ENCODE results near the gene FHOD3. TPM values are rescaled to one million over a fixed set of nuclear protein-coding genes. Genes with fewer than 3 reads are reported as not detected.

The FHOD3 gene
- total RNA-seq, 1 experiment from 2014 or later, result 0.10 TPM

- H3K27ac ChIP-seq, result no peak overlapping the region
- no peaks in the 10 kb centered on the region for H3K27me3 ChIP-seq
- no peak for DNase-seq
- H3K4me3 ChIP-seq, result no peak overlapping the region
- no peaks in the 10 kb centered on the region for H3K9me3 ChIP-seq (replicated peaks)
- H3K36me3 ChIP-seq, result no peaks in the 10 kb centered on the region
- H3K4me1 ChIP-seq, result no peaks in the 10 kb centered on the region
These were observed 14.1 kb upstream of the FHOD3 start for GRCh38 chr18:36283448-36283847.

- H3K27me3 ChIP-seq, result no peaks in the 10 kb centered on the region
- H3K4me3 ChIP-seq, result no peak overlapping the region
- H3K9me3 ChIP-seq (replicated peaks), result no peaks in the 10 kb centered on the region
- no peak for DNase-seq
- H3K36me3 ChIP-seq, result no peaks in the 10 kb centered on the region
- no peaks in the 10 kb centered on the region for H3K4me1 ChIP-seq
- no peak overlapping the region for H3K27ac ChIP-seq
These were observed 13.2 kb upstream of the FHOD3 start for GRCh38 chr18:36284268-36284667.

GRCh38 chr18:36284671-36285295, 12.7 kb upstream of the FHOD3 start:
- no peak overlapping the region for H3K27ac ChIP-seq
- H3K4me3 ChIP-seq, result no peak overlapping the region
- H3K27me3 ChIP-seq, result no peaks in the 10 kb centered on the region
- H3K9me3 ChIP-seq (replicated peaks), result no peaks in the 10 kb centered on the region
- peak; percentile 10 to 59 for DNase-seq
- no peaks in the 10 kb centered on the region for H3K36me3 ChIP-seq
- H3K4me1 ChIP-seq, result no peaks in the 10 kb centered on the region

- Histone ChIP-seq H3K36me3 (no peaks in the 10 kb centered on the region), H3K27ac (no peak overlapping the region), H3K4me3 (no peak overlapping the region), H3K9me3 (replicated peaks) (no peaks in the 10 kb centered on the region), H3K27me3 (no peaks in the 10 kb centered on the region), H3K4me1 (no peaks in the 10 kb centered on the region)
- DNase-seq, result no peak
These were observed 9.9 kb upstream of the FHOD3 start for GRCh38 chr18:36287653-36288052.

- no peaks in the 10 kb centered on the region for H3K36me3 ChIP-seq
- no peak overlapping the region for H3K4me3 ChIP-seq
- no peak overlapping the region for H3K27ac ChIP-seq
- H3K4me1 ChIP-seq, result no peaks in the 10 kb centered on the region
- no peaks in the 10 kb centered on the region for H3K9me3 ChIP-seq (replicated peaks)
- no peak for DNase-seq
- H3K27me3 ChIP-seq, result no peaks in the 10 kb centered on the region
These were observed 8.8 kb upstream of the FHOD3 start for GRCh38 chr18:36288689-36289088.

- Histone ChIP-seq H3K27me3 (no peaks in the 10 kb centered on the region), H3K9me3 (replicated peaks) (no peaks in the 10 kb centered on the region), H3K27ac (no peak overlapping the region), H3K4me3 (no peak overlapping the region), H3K36me3 (no peaks in the 10 kb centered on the region), H3K4me1 (no peaks in the 10 kb centered on the region)
- no peak for DNase-seq
These were observed 3.5 kb upstream of the FHOD3 start for GRCh38 chr18:36294031-36294430.

GRCh38 chr18:36295214-36295613, 2.3 kb upstream of the FHOD3 start:
- Histone ChIP-seq H3K9me3 (replicated peaks) (no peaks in the 10 kb centered on the region), H3K4me3 (no peak overlapping the region), H3K4me1 (no peaks in the 10 kb centered on the region), H3K27ac (no peak overlapping the region), H3K27me3 (no peaks in the 10 kb centered on the region), H3K36me3 (no peaks in the 10 kb centered on the region)
- DNase-seq, result no peak

- Histone ChIP-seq H3K36me3 (no peaks in the 10 kb centered on the region), H3K27me3 (no peaks in the 10 kb centered on the region), H3K27ac (no peak overlapping the region), H3K9me3 (replicated peaks) (no peaks in the 10 kb centered on the region), H3K4me3 (no peak overlapping the region), H3K4me1 (no peaks in the 10 kb centered on the region)
- no peak for DNase-seq
These were observed 1.6 kb upstream of the FHOD3 start for GRCh38 chr18:36295880-36296301.

- Histone ChIP-seq H3K27ac (no peak overlapping the region), H3K4me1 (no peaks in the 10 kb centered on the region), H3K4me3 (peak overlapping the region; percentile 57), H3K36me3 (no peaks in the 10 kb centered on the region), H3K9me3 (replicated peaks) (no peaks in the 10 kb centered on the region), H3K27me3 (no peaks in the 10 kb centered on the region)
- DNase-seq, result peak; percentile 66
These were observed 680 bp upstream of the FHOD3 start for GRCh38 chr18:36296650-36297416.

GRCh38 chr18:36298126-36298741, 721 bp downstream of the FHOD3 start:
- DNase-seq, result no peak
- H3K4me3 ChIP-seq, result peak overlapping the region; percentile 57
- no peaks in the 10 kb centered on the region for H3K36me3 ChIP-seq
- no peaks in the 10 kb centered on the region for H3K9me3 ChIP-seq (replicated peaks)
- H3K4me1 ChIP-seq, result no peaks in the 10 kb centered on the region
- no peaks in the 10 kb centered on the region for H3K27me3 ChIP-seq
- H3K27ac ChIP-seq, result no peak overlapping the region

GRCh38 chr18:36299015-36299414, 1.5 kb downstream of the FHOD3 start:
- Histone ChIP-seq H3K36me3 (no peaks in the 10 kb centered on the region), H3K4me1 (no peaks in the 10 kb centered on the region), H3K27me3 (no peaks in the 10 kb centered on the region), H3K9me3 (replicated peaks) (no peaks in the 10 kb centered on the region), H3K4me3 (no peak overlapping the region), H3K27ac (no peak overlapping the region)
- DNase-seq, result no peak

GRCh38 chr18:36300211-36300610, 2.7 kb downstream of the FHOD3 start:
- Histone ChIP-seq H3K27me3 (no peaks in the 10 kb centered on the region), H3K27ac (no peak overlapping the region), H3K4me3 (no peak overlapping the region), H3K4me1 (no peaks in the 10 kb centered on the region), H3K36me3 (no peaks in the 10 kb centered on the region), H3K9me3 (replicated peaks) (no peaks in the 10 kb centered on the region)
- DNase-seq, result no peak

- H3K4me3 ChIP-seq, result no peak overlapping the region
- H3K27ac ChIP-seq, result no peak overlapping the region
- H3K36me3 ChIP-seq, result no peaks in the 10 kb centered on the region
- H3K4me1 ChIP-seq, result no peaks in the 10 kb centered on the region
- no peaks in the 10 kb centered on the region for H3K27me3 ChIP-seq
- no peaks in the 10 kb centered on the region for H3K9me3 ChIP-seq (replicated peaks)
- no peak for DNase-seq
These were observed 4.4 kb downstream of the FHOD3 start for GRCh38 chr18:36301884-36302283.

- no peak overlapping the region for H3K4me3 ChIP-seq
- no peaks in the 10 kb centered on the region for H3K9me3 ChIP-seq (replicated peaks)
- H3K4me1 ChIP-seq, result no peaks in the 10 kb centered on the region
- no peak for DNase-seq
- H3K36me3 ChIP-seq, result no peaks in the 10 kb centered on the region
- H3K27ac ChIP-seq, result no peak overlapping the region
- H3K27me3 ChIP-seq, result no peaks in the 10 kb centered on the region
These were observed 5.2 kb downstream of the FHOD3 start for GRCh38 chr18:36302676-36303075.

GRCh38 chr18:36303211-36303844, 5.8 kb downstream of the FHOD3 start:
- Histone ChIP-seq H3K4me1 (no peaks in the 10 kb centered on the region), H3K9me3 (replicated peaks) (no peaks in the 10 kb centered on the region), H3K27me3 (no peaks in the 10 kb centered on the region), H3K4me3 (no peak overlapping the region), H3K36me3 (no peaks in the 10 kb centered on the region), H3K27ac (no peak overlapping the region)
- DNase-seq, result no peak
